SU-DHL-6 (cell line): Measurements from ENCODE around the gene PRKCD.

Experiments
- H2AFZ ChIP-seq: fragments of 200-600 bp; sonication (generic); 2 replicates; pipeline ENCODE4 v1.6.1; 2014; ENCODE audit warnings: low read depth, mild to moderate bottlenecking, moderate library complexity, mixed read lengths, antibody characterized with exemption, low read length; ENCODE audit not compliant: severe bottlenecking
- H3F3A ChIP-seq: fragments of 200-600 bp; shearing (Covaris generic); 2 replicates; pipeline ENCODE4 v1.6.0; 2016; ENCODE audit warnings: antibody characterized with exemption, mild to moderate bottlenecking; ENCODE audit not compliant: insufficient read depth
- H3K27ac ChIP-seq: fragments of 200-600 bp; sonication (generic); 2 replicates; pipeline ENCODE4 v1.5.1; 2016; ENCODE audit warnings: low read depth, mild to moderate bottlenecking, low read length, moderate library complexity, mixed read lengths
- H3K27me3 ChIP-seq: fragments of 200-600 bp; sonication (generic), shearing (Covaris generic); 2 replicates; pipeline ENCODE4 v1.6.0; 2014; ENCODE audit warnings: mild to moderate bottlenecking, low read length
- H3K36me3 ChIP-seq: fragments of 200-600 bp; sonication (generic); 2 replicates; pipeline ENCODE4 v1.6.1; 2014; ENCODE audit warnings: mild to moderate bottlenecking, low read length, mixed read lengths
- H3K4me2 ChIP-seq: fragments of 300-600, 200-600 bp; shearing (Covaris generic), sonication (generic); 2 replicates; pipeline ENCODE4 v1.6.0; 2014; ENCODE audit warnings: low read length, low read depth, mild to moderate bottlenecking; ENCODE audit not compliant: poor library complexity, severe bottlenecking
- H3K4me3 ChIP-seq: fragments of 200-600 bp; sonication (generic); 2 replicates; pipeline ENCODE4 v1.5.1; 2014; ENCODE audit warnings: antibody characterized with exemption, low read length, mild to moderate bottlenecking, mixed read lengths; ENCODE audit not compliant: insufficient read depth, poor library complexity, severe bottlenecking
- H3K79me2 ChIP-seq: fragments of 200-600 bp; sonication (generic); 2 replicates; pipeline ENCODE4 v1.6.1; 2014; ENCODE audit warnings: mild to moderate bottlenecking, low read length, moderate library complexity; ENCODE audit not compliant: insufficient read depth
- H3K9ac ChIP-seq: fragments of 200-600 bp; sonication (generic); 2 replicates; pipeline ENCODE4 v1.7.0; 2014; ENCODE audit warnings: mild to moderate bottlenecking, low read length
- H3K9me2 ChIP-seq: fragments of 200-600 bp; sonication (generic); replicated peaks from 2 replicates; pipeline ENCODE4 v1.6.1; 2014; ENCODE audit warnings: low read length; ENCODE audit not compliant: insufficient read depth
- H3K9me3 ChIP-seq: fragments of 200-600 bp; sonication (generic); 2 replicates; pipeline ENCODE4 v1.6.1; 2014; ENCODE audit warnings: low read length, mixed read lengths; ENCODE audit not compliant: insufficient read depth
- H4K20me1 ChIP-seq: fragments of 200-600 bp; sonication (generic); 2 replicates; pipeline ENCODE4 v1.6.1; 2014; ENCODE audit warnings: low read depth, mild to moderate bottlenecking, antibody characterized with exemption, low read length, moderate library complexity, mixed read lengths
- EZH2phosphoT487 ChIP-seq: fragments of 200-600 bp; sonication (generic), shearing (Covaris generic); conservative IDR thresholded peaks from 2 replicates; pipeline ENCODE4 v1.6.1; 2018; ENCODE audit warnings: mild to moderate bottlenecking, antibody characterized with exemption, low read length, moderate library complexity, mixed read lengths
- TF ChIP-seq, protein P1 (sequence below): fragments of 200-600 bp; sonication (generic); IDR thresholded peaks from one replicate; pipeline ENCODE4 v1.5.1; 2017; ENCODE audit warnings: antibody characterized with exemption, mild to moderate bottlenecking, low read length, moderate library complexity; ENCODE audit not compliant: insufficient read depth, poor library complexity, severe bottlenecking

The PRKCD gene

DNA sequence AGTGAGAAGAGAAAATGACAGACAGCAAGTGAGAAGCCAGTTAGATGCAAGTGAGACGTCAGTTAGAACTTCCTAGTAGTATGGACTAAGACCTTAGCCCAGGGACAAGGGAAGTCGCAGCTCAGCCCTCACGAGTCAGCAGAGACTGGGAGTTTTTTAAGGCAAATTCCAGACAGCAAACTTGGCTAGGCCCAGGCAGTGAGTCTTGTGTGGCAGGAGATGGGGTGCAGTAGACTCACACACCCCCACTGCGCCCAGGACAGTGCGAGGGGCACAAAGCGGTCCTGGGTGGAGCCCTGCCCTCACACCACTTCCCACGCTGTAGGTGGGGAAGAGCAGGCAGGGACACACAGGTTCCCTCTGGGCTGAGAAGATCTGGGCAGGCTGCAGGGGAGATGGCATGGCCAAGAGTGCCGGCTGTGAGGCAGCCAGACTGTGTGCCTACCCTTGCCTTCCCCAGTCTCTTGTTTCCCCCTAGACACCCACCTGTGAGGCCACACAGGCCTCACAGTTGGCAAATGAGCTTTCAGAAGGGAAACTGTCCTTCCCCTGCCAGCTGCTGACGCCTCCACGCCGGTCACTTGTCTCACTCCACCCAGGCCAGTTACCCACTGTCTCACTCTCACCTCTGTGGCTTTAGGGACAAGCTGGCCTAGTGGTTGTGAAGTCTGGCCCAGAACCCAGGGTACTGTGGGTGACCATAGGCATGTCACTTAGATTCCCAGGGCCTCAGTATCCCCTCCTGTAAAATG, 13.7 kb upstream of the PRKCD start:
- Histone ChIP-seq H3K4me2 (no peak overlapping the region), H3K4me3 (no peak overlapping the region), H3K79me2 (no peaks in the 10 kb centered on the region), H3K9me3 (no peaks in the 10 kb centered on the region), H3K27me3 (no peaks in the 10 kb centered on the region), H3F3A (no peaks in the 10 kb centered on the region), H3K27ac (no peak overlapping the region), H4K20me1 (no peaks in the 10 kb centered on the region), H2AFZ (no peak overlapping the region), H3K36me3 (no peaks in the 10 kb centered on the region), H3K9ac (no peak overlapping the region), H3K9me2 (no peaks in the 10 kb centered on the region)
- TF ChIP-seq, protein P1, sequence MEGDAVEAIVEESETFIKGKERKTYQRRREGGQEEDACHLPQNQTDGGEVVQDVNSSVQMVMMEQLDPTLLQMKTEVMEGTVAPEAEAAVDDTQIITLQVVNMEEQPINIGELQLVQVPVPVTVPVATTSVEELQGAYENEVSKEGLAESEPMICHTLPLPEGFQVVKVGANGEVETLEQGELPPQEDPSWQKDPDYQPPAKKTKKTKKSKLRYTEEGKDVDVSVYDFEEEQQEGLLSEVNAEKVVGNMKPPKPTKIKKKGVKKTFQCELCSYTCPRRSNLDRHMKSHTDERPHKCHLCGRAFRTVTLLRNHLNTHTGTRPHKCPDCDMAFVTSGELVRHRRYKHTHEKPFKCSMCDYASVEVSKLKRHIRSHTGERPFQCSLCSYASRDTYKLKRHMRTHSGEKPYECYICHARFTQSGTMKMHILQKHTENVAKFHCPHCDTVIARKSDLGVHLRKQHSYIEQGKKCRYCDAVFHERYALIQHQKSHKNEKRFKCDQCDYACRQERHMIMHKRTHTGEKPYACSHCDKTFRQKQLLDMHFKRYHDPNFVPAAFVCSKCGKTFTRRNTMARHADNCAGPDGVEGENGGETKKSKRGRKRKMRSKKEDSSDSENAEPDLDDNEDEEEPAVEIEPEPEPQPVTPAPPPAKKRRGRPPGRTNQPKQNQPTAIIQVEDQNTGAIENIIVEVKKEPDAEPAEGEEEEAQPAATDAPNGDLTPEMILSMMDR, result no peak
- no peak for TF ChIP-seq EZH2phosphoT487

DNA sequence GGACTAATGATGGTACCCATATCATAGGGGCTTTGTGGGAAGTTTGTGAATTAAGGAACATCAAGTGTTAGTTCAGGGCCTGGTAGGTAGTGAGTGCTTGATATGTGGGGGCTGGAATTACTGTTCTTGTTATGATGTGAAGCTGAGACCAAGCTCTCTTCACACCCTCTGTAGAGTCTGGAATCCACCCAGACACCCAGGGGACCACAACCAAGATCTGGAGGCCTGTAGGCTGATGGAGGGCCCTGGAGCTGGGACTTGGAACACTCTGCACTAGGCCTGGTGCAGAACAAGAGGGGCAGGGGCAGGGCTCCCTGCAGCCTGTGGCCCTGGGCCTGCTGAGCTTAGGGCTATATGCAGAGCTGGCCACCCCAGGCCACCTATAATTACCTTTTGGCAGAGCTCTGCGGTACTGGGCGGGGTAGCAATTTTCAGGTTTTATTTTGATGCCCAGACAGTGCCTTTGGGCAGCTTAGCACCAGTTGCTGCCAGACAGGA, 13.1 kb upstream of the PRKCD start:
- no peaks in the 10 kb centered on the region for H3K9me3 ChIP-seq
- H3K4me3 ChIP-seq, result no peak overlapping the region
- no peaks in the 10 kb centered on the region for H3K27me3 ChIP-seq
- no peak overlapping the region for H2AFZ ChIP-seq
- H3K4me2 ChIP-seq, result no peak overlapping the region
- no peaks in the 10 kb centered on the region for H4K20me1 ChIP-seq
- no peaks in the 10 kb centered on the region for H3K36me3 ChIP-seq
- H3F3A ChIP-seq, result no peaks in the 10 kb centered on the region
- H3K9me2 ChIP-seq, result no peaks in the 10 kb centered on the region
- H3K9ac ChIP-seq, result no peak overlapping the region
- H3K79me2 ChIP-seq, result no peaks in the 10 kb centered on the region
- H3K27ac ChIP-seq, result no peak overlapping the region
- no peak for TF ChIP-seq EZH2phosphoT487
- TF ChIP-seq, protein P1, result no peak

DNA sequence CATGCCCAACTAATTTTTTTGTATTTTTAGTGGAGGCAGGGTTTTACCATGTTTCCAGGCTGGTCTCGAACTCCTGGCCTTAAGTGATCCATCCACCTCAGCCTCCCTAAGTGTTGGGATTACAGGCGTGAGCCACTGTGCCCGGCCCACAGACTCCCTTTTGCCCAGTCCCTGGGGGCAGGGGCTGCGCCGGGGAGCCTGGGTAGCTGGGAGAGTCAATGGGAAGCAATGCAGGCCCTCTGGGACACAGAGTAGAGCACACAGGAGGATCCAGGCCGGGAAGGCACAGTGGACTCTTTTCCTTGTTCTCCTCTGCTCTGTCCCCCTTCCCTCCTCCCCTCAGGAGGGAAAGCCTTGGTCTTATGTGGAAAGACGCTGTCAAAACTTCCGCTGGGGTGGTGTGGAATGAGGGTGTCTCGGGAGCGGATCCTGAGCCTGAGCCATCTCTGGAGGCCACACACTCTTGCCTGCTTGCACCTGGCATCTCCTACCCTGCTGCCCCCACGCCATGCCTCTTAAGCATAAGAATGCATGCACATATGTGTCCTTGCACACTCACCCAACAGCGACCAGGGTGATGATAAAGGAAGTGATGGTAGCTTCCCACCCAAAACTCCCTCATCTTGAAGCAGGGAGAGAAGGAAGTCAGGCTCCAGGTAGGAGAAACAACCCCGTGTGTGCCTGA, 11.9 kb upstream of the PRKCD start:
- no peak for TF ChIP-seq EZH2phosphoT487
- TF ChIP-seq, protein P1, result no peak
- Histone ChIP-seq H3K9me3 (no peaks in the 10 kb centered on the region), H3K27me3 (no peaks in the 10 kb centered on the region), H3K4me3 (no peak overlapping the region), H3K4me2 (no peak overlapping the region), H4K20me1 (no peaks in the 10 kb centered on the region), H3K36me3 (no peaks in the 10 kb centered on the region), H3K79me2 (no peaks in the 10 kb centered on the region), H2AFZ (no peak overlapping the region), H3K9me2 (no peaks in the 10 kb centered on the region), H3K9ac (no peak overlapping the region), H3F3A (no peaks in the 10 kb centered on the region), H3K27ac (no peak overlapping the region)
